Measurements from ENCODE around the gene PRR11. TPM values are rescaled to one million over a fixed set of nuclear protein-coding genes. Genes with fewer than 3 reads are reported as not detected.
"Not testable (repeated sequence)": the region's sequence is repeated elsewhere in the genome, so short reads cannot be mapped to it uniquely, and the experiment has no call there.

The PRR11 gene
- total and polyA plus RNA-seq, 2 experiments from 2014 or later = 3.6 to 3.8 TPM

GRCh38 chr17:59131131-59131530 is 24.4 kb upstream of the PRR11 start:
- Histone ChIP-seq H3K27ac (no peak overlapping the region), H3K36me3 (replicated peaks; ENCODE audit: insufficient read depth, low read depth) (no peaks in the 10 kb centered on the region), H3K9me2 (replicated peaks; ENCODE audit: insufficient read depth) (no peaks in the 10 kb centered on the region), H3K79me2 (peaks cover 62% of the 10 kb centered on the region), H2AFZ (no peak overlapping the region), H3K4me1 (ENCODE audit: insufficient read depth) (no peaks in the 10 kb centered on the region), H3K4me3 (no peak overlapping the region), H4K20me1 (ENCODE audit: insufficient read depth, poor library complexity, severe bottlenecking) (no peaks in the 10 kb centered on the region), H3K9me3 (ENCODE audit: low read depth) (no peaks in the 10 kb centered on the region), H3K4me2 (no peak overlapping the region), H3K27me3 (no peaks in the 10 kb centered on the region)
- no peak for DNase-seq (ENCODE audit: low spot score)
- no peak for TF ChIP-seq CTCF (IDR thresholded peaks at IDR 0.05; ENCODE audit: poor library complexity)
- no peak for TF ChIP-seq EZH2 (IDR thresholded peaks at IDR 0.05; ENCODE audit: borderline replicate concordance)
- no peak for TF ChIP-seq EZH2phosphoT487 (IDR thresholded peaks at IDR 0.05; ENCODE audit: low read depth, severe bottlenecking, unreplicated experiment)
- WGBS (ENCODE audit: low lambda C conversion rate, missing lambda C conversion rate) = 92% methylated on average over 1 of the region's 1 CpG

GRCh38 chr17:59138339-59138738 is 17.2 kb upstream of the PRR11 start:
- DNase-seq (ENCODE audit: low spot score); H4K20me1 ChIP-seq (ENCODE audit: insufficient read depth, poor library complexity, severe bottlenecking); H3K9me2 ChIP-seq (replicated peaks; ENCODE audit: insufficient read depth); H3K36me3 ChIP-seq (replicated peaks; ENCODE audit: insufficient read depth, low read depth); H3K9me3 ChIP-seq (ENCODE audit: low read depth); H3K4me1 ChIP-seq (ENCODE audit: insufficient read depth); H2AFZ ChIP-seq; H3K4me2 ChIP-seq; H3K27ac ChIP-seq; H3K4me3 ChIP-seq; H3K27me3 ChIP-seq: not testable (repeated sequence)
- peaks cover 87% of the 10 kb centered on the region for H3K79me2 ChIP-seq
- WGBS (ENCODE audit: low lambda C conversion rate, missing lambda C conversion rate) = 93% methylated on average over 10 of the region's 10 CpGs

GRCh38 chr17:59139939-59140338 is 15.6 kb upstream of the PRR11 start:
- Histone ChIP-seq H3K4me3 (no peak overlapping the region), H3K27ac (no peak overlapping the region), H3K36me3 (replicated peaks; ENCODE audit: insufficient read depth, low read depth) (no peaks in the 10 kb centered on the region), H3K9me3 (ENCODE audit: low read depth) (no peaks in the 10 kb centered on the region), H4K20me1 (ENCODE audit: insufficient read depth, poor library complexity, severe bottlenecking) (no peaks in the 10 kb centered on the region), H3K9me2 (replicated peaks; ENCODE audit: insufficient read depth) (no peaks in the 10 kb centered on the region), H3K27me3 (no peaks in the 10 kb centered on the region), H2AFZ (no peak overlapping the region), H3K4me1 (ENCODE audit: insufficient read depth) (no peaks in the 10 kb centered on the region), H3K79me2 (peaks cover 87% of the 10 kb centered on the region), H3K4me2 (no peak overlapping the region)
- DNase-seq (ENCODE audit: low spot score) = no peak
- WGBS (ENCODE audit: low lambda C conversion rate, missing lambda C conversion rate) = 97% methylated on average over 4 of the region's 4 CpGs
- TF ChIP-seq EZH2 (IDR thresholded peaks at IDR 0.05; ENCODE audit: borderline replicate concordance) = no peak
- TF ChIP-seq CTCF (IDR thresholded peaks at IDR 0.05; ENCODE audit: poor library complexity) = no peak
- TF ChIP-seq EZH2phosphoT487 (IDR thresholded peaks at IDR 0.05; ENCODE audit: low read depth, severe bottlenecking, unreplicated experiment) = no peak

- no peaks in the 10 kb centered on the region for H3K9me3 ChIP-seq (ENCODE audit: low read depth)
- no peak overlapping the region for H3K4me3 ChIP-seq
- no peaks in the 10 kb centered on the region for H3K4me1 ChIP-seq (ENCODE audit: insufficient read depth)
- no peaks in the 10 kb centered on the region for H3K27me3 ChIP-seq
- WGBS (ENCODE audit: low lambda C conversion rate, missing lambda C conversion rate) = 100% methylated on average over 1 of the region's 1 CpG
- DNase-seq (ENCODE audit: low spot score) = no peak
- no peaks in the 10 kb centered on the region for H3K36me3 ChIP-seq (replicated peaks; ENCODE audit: insufficient read depth, low read depth)
- TF ChIP-seq EZH2phosphoT487 (IDR thresholded peaks at IDR 0.05; ENCODE audit: low read depth, severe bottlenecking, unreplicated experiment) (no peak), EZH2 (IDR thresholded peaks at IDR 0.05; ENCODE audit: borderline replicate concordance) (no peak), CTCF (IDR thresholded peaks at IDR 0.05; ENCODE audit: poor library complexity) (no peak)
- H3K79me2 ChIP-seq = peaks cover 91% of the 10 kb centered on the region
- no peak overlapping the region for H3K4me2 ChIP-seq
- H3K27ac ChIP-seq = no peak overlapping the region
- no peak overlapping the region for H2AFZ ChIP-seq
- no peaks in the 10 kb centered on the region for H3K9me2 ChIP-seq (replicated peaks; ENCODE audit: insufficient read depth)
- no peaks in the 10 kb centered on the region for H4K20me1 ChIP-seq (ENCODE audit: insufficient read depth, poor library complexity, severe bottlenecking)
Observed at GRCh38 chr17:59141860-59142259, 13.7 kb upstream of the PRR11 start.
